Esophagus squamous epithelium (tissue), 5 donors: ENCODE data around the gene LIN7C. TPM values are rescaled to one million over a fixed set of nuclear protein-coding genes. Genes with fewer than 3 reads are reported as not detected.
"Not testable (repeated sequence)": the region's sequence is repeated elsewhere in the genome, so short reads cannot be mapped to it uniquely, and the experiment has no call there.

Source experiments
- DNase-seq: peaks from one replicate; lab custom pipeline; 2025; lab: John Stamatoyannopoulos, UW
- H3K27ac ChIP-seq, 4 donors: fragments of 200-600 bp; sonication (generic); one replicate each; pipeline ENCODE4 v1.5.1; 2016 to 2019; ENCODE audit warnings: mild to moderate bottlenecking in 1 of 4
- H3K27me3 ChIP-seq, 4 donors: fragments of 200-600 bp; sonication (generic); 1 replicate in 3 of 4; 2 replicates in 1 of 4; pipeline versions ENCODE4 v1.5.1 to v1.6.0; 2017 to 2021; ENCODE audit warnings: antibody characterized with exemption in 1 of 4
- H3K36me3 ChIP-seq, 3 donors: fragments of 200-600 bp; sonication (generic); one replicate each; pipeline ENCODE4 v1.5.1; 2016 to 2019
- H3K4me1 ChIP-seq, 3 donors: fragments of 200-600 bp; sonication (generic); one replicate each; pipeline ENCODE4 v1.5.1; 2017 to 2019
- H3K4me3 ChIP-seq, 4 donors: fragments of 200-600 bp; sonication (generic); 1 replicate in 3 of 4; 2 replicates in 1 of 4; pipeline ENCODE4 v1.5.1; 2016 to 2019; ENCODE audit warnings: mild to moderate bottlenecking in 2 of 4, moderate library complexity in 1 of 4
- H3K9me3 ChIP-seq, 3 donors: fragments of 200-600 bp; sonication (generic); one replicate each; pipeline ENCODE4 v1.5.1; 2016 to 2019
- CTCF ChIP-seq, 6 experiments: fragments of 450-650 bp in 4 of 6; fragments of 200-600 bp in 2 of 6; sonication (generic) in 2 of 6; IDR thresholded peaks; one replicate each; pipeline ENCODE4 v1.5.1; 2016 to 2019; ENCODE audit warnings: antibody characterized with exemption in 6 of 6, mild to moderate bottlenecking in 4 of 6, moderate library complexity in 4 of 6
- POLR2A ChIP-seq, 4 donors: fragments of 450-650 bp; IDR thresholded peaks; one replicate each; pipeline ENCODE4 v1.6.1; 2017; ENCODE audit warnings: antibody characterized with exemption in 4 of 4, mild to moderate bottlenecking in 4 of 4, moderate library complexity in 3 of 4
- WGBS, 2 donors: methylation state at CpG; one replicate each; pipeline ENCODE4 v1.1.5; 2018; 5-methylcytosine and 5-hydroxymethylcytosine counted together
- intact Hi-C: fragments of 100-400 bp; cut with DNase I; formaldehyde crosslinking; loops from one replicate; pipeline ENCODE4 v1.15.0; 2022
- small RNA-seq, 4 donors: library from RNA; depleted of rRNA; stranded (forward); fragments of <200 nt; gene quantifications; one replicate each; pipeline ENCODE3, GENCODE V24; 2016
- total RNA-seq, 4 donors: library from RNA; depleted of rRNA; stranded (reverse); fragments of >200 nt; gene quantifications; one replicate each; pipeline ENCODE4 v1.1.0, GENCODE V29; 2016
- donor health status: DM: yes; HTN: yes; CAD: no.

The LIN7C gene
- total RNA-seq, 4 donors from 2014 or later: 30.4 to 50.3 (median 47.3) TPM

GRCh38 chr11:27451244-27451965 lies 55.2 kb downstream of the LIN7C start:
- Histone ChIP-seq H3K9me3 (no peaks in the 10 kb centered on the region), H3K4me1 (peaks cover 0 to 73% (median under 1%) of the 10 kb centered on the region in 3 donors), H3K27me3 (no peaks in the 10 kb centered on the region), H3K4me3 (no peak overlapping the region), H3K36me3 (no peaks in the 10 kb centered on the region), H3K27ac (peak overlapping the region in 3 of 4 donors; percentile 6 to 34 (median 32))
- intact Hi-C loops: no loop called here
- no peak for TF ChIP-seq CTCF (IDR thresholded peaks at IDR 0.05)
- TF ChIP-seq POLR2A (IDR thresholded peaks at IDR 0.05): no peak
- no peak for DNase-seq
- WGBS, 2 donors: 83 to 91% methylated on average over 1 of the region's 1 CpG

DNA sequence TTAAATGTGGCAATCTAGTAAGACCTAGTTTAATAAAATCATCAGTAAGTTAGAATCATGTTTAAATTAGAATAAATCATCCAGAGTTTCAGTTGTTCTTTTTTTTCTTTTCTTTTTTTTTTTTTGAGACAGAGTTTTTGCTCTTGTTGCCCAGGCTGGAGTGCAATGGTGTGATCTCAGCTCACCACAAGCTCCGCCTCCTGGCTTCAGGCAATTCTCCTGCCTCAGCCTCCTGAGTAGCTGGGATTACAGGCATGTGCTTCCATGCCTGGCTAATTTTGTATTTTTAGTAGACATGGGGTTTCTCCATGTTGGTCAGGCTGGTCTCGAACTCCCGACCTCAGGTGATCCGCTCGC lies 58.4 kb downstream of the LIN7C start:
- H3K4me1 ChIP-seq: peaks cover 0 to 68% (median 12%) of the 10 kb centered on the region in 3 donors
- H3K9me3 ChIP-seq, H3K27ac ChIP-seq, DNase-seq, H3K36me3 ChIP-seq, H3K27me3 ChIP-seq, H3K4me3 ChIP-seq, intact Hi-C loops: not testable (repeated sequence)
- 72 to 100% methylated on average over 5 of the region's 5 CpGs for WGBS, 2 donors

DNA sequence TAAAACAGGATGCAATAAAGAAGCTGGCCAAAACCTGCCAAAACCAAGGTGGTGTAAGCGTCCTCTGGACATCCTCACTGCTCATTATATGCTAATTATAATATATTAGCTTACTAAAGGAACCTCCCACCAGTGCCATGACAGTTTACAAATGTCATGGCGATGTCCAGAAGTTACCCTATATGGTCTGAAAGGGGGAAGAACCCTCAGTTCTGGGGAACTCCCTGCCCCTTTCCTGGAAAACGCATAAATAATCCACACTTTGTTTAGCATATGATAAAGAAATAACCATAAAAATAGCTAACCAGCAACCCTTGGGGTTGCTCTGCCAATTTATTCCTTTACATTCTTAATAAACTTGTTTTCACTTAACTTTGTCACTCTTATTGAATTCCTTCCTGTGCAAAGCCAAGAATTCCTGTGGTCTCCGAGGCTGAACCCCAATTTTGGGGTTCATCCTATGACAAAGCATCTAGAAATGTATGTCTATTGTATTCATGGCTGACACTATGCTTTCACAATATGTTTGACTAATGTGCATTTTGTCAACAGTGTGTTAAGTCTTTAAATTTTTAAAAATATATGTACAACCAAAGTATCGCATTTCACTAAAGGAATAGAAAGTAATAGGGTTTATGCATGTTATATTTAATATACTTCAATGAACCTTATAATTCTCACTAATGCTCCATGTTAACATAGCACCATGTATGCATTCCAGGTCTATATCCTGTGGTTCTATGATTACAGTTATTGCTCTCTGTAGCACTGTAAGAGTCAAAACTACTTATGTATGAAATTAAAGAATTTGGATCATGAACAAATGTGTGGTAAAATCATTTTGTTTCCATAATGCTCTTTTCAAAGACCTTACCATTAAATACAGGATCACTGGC lies 59.0 kb downstream of the LIN7C start:
- no peak overlapping the region for H3K4me3 ChIP-seq
- no peaks in the 10 kb centered on the region for H3K9me3 ChIP-seq
- peaks cover 0 to 62% (median 12%) of the 10 kb centered on the region in 3 donors for H3K4me1 ChIP-seq
- intact Hi-C loops: no loop called here
- H3K36me3 ChIP-seq: no peaks in the 10 kb centered on the region
- no peaks in the 10 kb centered on the region for H3K27me3 ChIP-seq
- WGBS, 2 donors: 67 to 70% methylated on average over 5 of the region's 5 CpGs
- DNase-seq: no peak
- H3K27ac ChIP-seq: peak overlapping the region in 1 of 4 donors; percentile 4
- no peak for TF ChIP-seq CTCF (IDR thresholded peaks at IDR 0.05)
- no peak for TF ChIP-seq POLR2A (IDR thresholded peaks at IDR 0.05)

GRCh38 chr11:27445625-27446024 lies 60.9 kb downstream of the LIN7C start:
- H3K4me3 ChIP-seq: no peak overlapping the region

GRCh38 chr11:27444801-27445215 lies 61.8 kb downstream of the LIN7C start:
- peaks cover 0 to 39% (median 12%) of the 10 kb centered on the region in 3 donors for H3K4me1 ChIP-seq
- 72 to 76% methylated on average over 2 of the region's 2 CpGs for WGBS, 2 donors
- H3K27ac ChIP-seq: no peak overlapping the region
- intact Hi-C loops: no loop called here
- no peaks in the 10 kb centered on the region for H3K36me3 ChIP-seq
- no peaks in the 10 kb centered on the region for H3K9me3 ChIP-seq
- no peak for DNase-seq
- no peaks in the 10 kb centered on the region for H3K27me3 ChIP-seq
- TF ChIP-seq CTCF (IDR thresholded peaks at IDR 0.05): no peak
- TF ChIP-seq POLR2A (IDR thresholded peaks at IDR 0.05): no peak
- H3K4me3 ChIP-seq: no peak overlapping the region

More at GRCh38 chr11:27445625-27446024, 60.9 kb downstream of the LIN7C start:
- no peak for TF ChIP-seq CTCF (IDR thresholded peaks at IDR 0.05)
- TF ChIP-seq POLR2A (IDR thresholded peaks at IDR 0.05): no peak
- no peaks in the 10 kb centered on the region for H3K27me3 ChIP-seq
- WGBS, 2 donors: 93 to 97% methylated on average over 4 of the region's 4 CpGs
- H3K9me3 ChIP-seq: no peaks in the 10 kb centered on the region
- H3K27ac ChIP-seq: no peak overlapping the region
- peaks cover 0 to 43% (median 12%) of the 10 kb centered on the region in 3 donors for H3K4me1 ChIP-seq
- H3K36me3 ChIP-seq: no peaks in the 10 kb centered on the region
- intact Hi-C loops: no loop called here
- no peak for DNase-seq

Small RNA genes lying within 50 kb of the gene (small RNA-seq; reads per million reads assigned to genes)
- 0 reads per million in 4 donors for gene AC100771.1
- 0 reads per million in 4 donors for gene MIR8087
- 0 reads per million in 4 donors for gene RNA5SP339

Other genes starting within 250 kb of the LIN7C start
- gene CCDC34, start 143.6 kb downstream of the LIN7C start, total RNA-seq: 10 to 100 TPM in 1 of 4 donors, 1 to 10 TPM in 3; 1.3 to 10.4 (median 5.2) TPM
- gene LGR4, start 34.0 kb downstream of the LIN7C start, total RNA-seq: 10 to 100 TPM; 22.3 to 45.6 (median 35.1) TPM
- gene BDNF, start 193.7 kb upstream of the LIN7C start, total RNA-seq: 1 to 10 TPM in 1 of 4 donors, under 1 TPM in 3; 0.15 to 1.1 (median 0.84) TPM